Vagina (tissue), 2 donors: ENCODE data around the gene OR2T12.

Experiments used
- POLR2AphosphoS5 ChIP-seq, 2 donors: sonication (generic); formaldehyde crosslinking; IDR thresholded peaks; one replicate each; pipeline ENCODE4 v1.9.0; 2017; ENCODE audit warnings: antibody characterized with exemption in 2 of 2, mild to moderate bottlenecking in 2 of 2, low read depth in 1 of 2; ENCODE audit not compliant: insufficient read depth in 1 of 2
- TF ChIP-seq, protein P1 (sequence below), 3 experiments: fragments of 450-650 bp in 2 of 3; fragments of 200-600 bp in 1 of 3; sonication (generic) in 1 of 3; IDR thresholded peaks; one replicate each; pipeline ENCODE4 v1.5.1; 2017 to 2019; ENCODE audit warnings: antibody characterized with exemption in 3 of 3, mild to moderate bottlenecking in 2 of 3, moderate library complexity in 2 of 3

DNA sequence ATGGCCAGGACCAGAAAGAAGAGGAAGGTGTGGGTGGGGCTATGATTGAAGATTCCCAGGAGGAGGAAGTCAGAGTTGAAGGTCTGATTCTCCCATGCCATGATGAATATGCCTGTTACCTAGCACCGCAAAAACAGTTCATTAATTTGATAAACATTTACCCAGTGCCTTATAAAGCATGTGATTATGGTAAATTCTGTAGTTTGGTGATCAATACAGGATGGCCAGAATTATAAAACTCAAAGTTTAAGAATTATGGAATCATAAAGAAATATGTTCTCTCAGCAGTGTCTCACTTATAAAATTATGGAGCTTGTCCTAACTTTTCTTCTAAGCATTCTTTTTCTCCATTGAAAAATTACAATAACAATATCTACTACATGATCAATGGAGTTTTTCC, 21.2 kb upstream of the OR2T12 start, which contains the start of gene OR2M7:
- TF ChIP-seq, protein P1, sequence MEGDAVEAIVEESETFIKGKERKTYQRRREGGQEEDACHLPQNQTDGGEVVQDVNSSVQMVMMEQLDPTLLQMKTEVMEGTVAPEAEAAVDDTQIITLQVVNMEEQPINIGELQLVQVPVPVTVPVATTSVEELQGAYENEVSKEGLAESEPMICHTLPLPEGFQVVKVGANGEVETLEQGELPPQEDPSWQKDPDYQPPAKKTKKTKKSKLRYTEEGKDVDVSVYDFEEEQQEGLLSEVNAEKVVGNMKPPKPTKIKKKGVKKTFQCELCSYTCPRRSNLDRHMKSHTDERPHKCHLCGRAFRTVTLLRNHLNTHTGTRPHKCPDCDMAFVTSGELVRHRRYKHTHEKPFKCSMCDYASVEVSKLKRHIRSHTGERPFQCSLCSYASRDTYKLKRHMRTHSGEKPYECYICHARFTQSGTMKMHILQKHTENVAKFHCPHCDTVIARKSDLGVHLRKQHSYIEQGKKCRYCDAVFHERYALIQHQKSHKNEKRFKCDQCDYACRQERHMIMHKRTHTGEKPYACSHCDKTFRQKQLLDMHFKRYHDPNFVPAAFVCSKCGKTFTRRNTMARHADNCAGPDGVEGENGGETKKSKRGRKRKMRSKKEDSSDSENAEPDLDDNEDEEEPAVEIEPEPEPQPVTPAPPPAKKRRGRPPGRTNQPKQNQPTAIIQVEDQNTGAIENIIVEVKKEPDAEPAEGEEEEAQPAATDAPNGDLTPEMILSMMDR (IDR thresholded peaks at IDR 0.05), result no peak
- TF ChIP-seq POLR2AphosphoS5 (IDR thresholded peaks at IDR 0.05; ENCODE audit: insufficient read depth in 1 of 2, low read depth in 1 of 2), result no peak
